IMR-90 (cell line): ENCODE data around the gene CACNA2D1. TPM values are rescaled to one million over a fixed set of nuclear protein-coding genes. Genes with fewer than 3 reads are reported as not detected.

Source experiments
- ATAC-seq: fragments of 200-7000 bp; cut with Tn5 transposase; 2 replicates; pipeline ENCODE4 v1.9.1; 2020; ENCODE audit warnings: low read depth, mild to moderate bottlenecking, moderate library complexity
- BruUV-seq: library from RNA; stranded (reverse); fragments of 400-500 nt; replicated peaks from 2 replicates; lab custom pipeline; 2021; lab: Mats Ljungman, UMichigan
- CTCF ChIA-PET: fragments of 300-600 bp; formaldehyde crosslinking; extraction: SDS; loops from one replicate; lab custom pipeline; 2021; ENCODE audit warnings: antibody characterized with exemption; lab: Yijun Ruan, JAX
- POLR2A ChIA-PET: fragments of 300-600 bp; sonication (Branson Sonifier 250); formaldehyde crosslinking; loops from one replicate; lab custom pipeline; 2022; ENCODE audit warnings: antibody characterized with exemption; ENCODE audit not compliant: unreplicated experiment; lab: Charles Lee
- DNase-seq: peaks from one replicate; pipeline ENCODE4 v3.0.0; 2013
- H2AFZ ChIP-seq: replicated peaks from 2 replicates; pipeline ENCODE3; 2013; ENCODE audit warnings: low read length, mild to moderate bottlenecking; ENCODE audit not compliant: poor library complexity
- H2AK5ac ChIP-seq: 2 replicates; pipeline ENCODE4 v1.6.1; 2013; ENCODE audit warnings: low read depth, low read length, inconsistent platforms
- H2AK9ac ChIP-seq: replicated peaks from 2 replicates; pipeline ENCODE3; 2013; ENCODE audit warnings: mild to moderate bottlenecking, low read depth, low read length, moderate library complexity; ENCODE audit not compliant: poor library complexity
- H2BK120ac ChIP-seq: 2 replicates; pipeline ENCODE4 v1.6.1; 2013; ENCODE audit warnings: low read depth, low read length, inconsistent platforms
- H2BK15ac ChIP-seq: 3 replicates; pipeline ENCODE4 v1.6.1; 2013; ENCODE audit warnings: low read depth, low read length, inconsistent platforms
- H2BK20ac ChIP-seq: 2 replicates; pipeline ENCODE4 v1.6.1; 2013; ENCODE audit warnings: low read depth, mild to moderate bottlenecking, inconsistent platforms, low read length, moderate library complexity
- H2BK5ac ChIP-seq: 2 replicates; pipeline ENCODE4 v1.6.1; 2013; ENCODE audit warnings: mild to moderate bottlenecking, low read depth, low read length, inconsistent platforms; ENCODE audit not compliant: poor library complexity, severe bottlenecking
- H3K14ac ChIP-seq: replicated peaks from 2 replicates; pipeline ENCODE4 v1.6.1; 2013; ENCODE audit warnings: low read depth, low read length, inconsistent platforms
- H3K18ac ChIP-seq: 2 replicates; pipeline ENCODE4 v1.6.1; 2013; ENCODE audit warnings: low read depth, low read length, control low read depth
- H3K23ac ChIP-seq: 2 replicates; pipeline ENCODE4 v1.6.1; 2013; ENCODE audit warnings: low read depth, low read length, inconsistent platforms
- H3K27ac ChIP-seq: 2 replicates; pipeline ENCODE4 v1.5.1; 2013; ENCODE audit warnings: mild to moderate bottlenecking, control low read depth, low read length; ENCODE audit not compliant: insufficient read depth
- H3K27me3 ChIP-seq: 2 replicates; pipeline ENCODE4 v1.6.1; 2013; ENCODE audit warnings: low read length; ENCODE audit not compliant: control insufficient read depth, insufficient read depth
- H3K36me3 ChIP-seq: 2 replicates; pipeline ENCODE4 v1.6.1; 2013; ENCODE audit warnings: low read length, mixed read lengths; ENCODE audit not compliant: control insufficient read depth, insufficient read depth
- H3K4ac ChIP-seq: 2 replicates; pipeline ENCODE4 v1.6.1; 2013; ENCODE audit warnings: low read depth, low read length, inconsistent platforms
- H3K4me1 ChIP-seq: 2 replicates; pipeline ENCODE4 v1.6.1; 2013; ENCODE audit warnings: low read length, mixed read lengths; ENCODE audit not compliant: control insufficient read depth, insufficient read depth
- H3K4me2 ChIP-seq: 2 replicates; pipeline ENCODE4 v1.6.1; 2013; ENCODE audit warnings: low read depth, mild to moderate bottlenecking, control low read depth, low read length, moderate library complexity
- H3K4me3 ChIP-seq: 2 replicates; pipeline ENCODE4 v1.5.1; 2013; ENCODE audit warnings: low read depth, mild to moderate bottlenecking, control low read depth, low read length, moderate library complexity; ENCODE audit not compliant: insufficient read depth
- H3K56ac ChIP-seq: 2 replicates; pipeline ENCODE4 v1.6.1; 2013; ENCODE audit warnings: low read length, inconsistent platforms; ENCODE audit not compliant: insufficient read depth; ENCODE audit errors: extremely low read depth
- H3K79me1 ChIP-seq, 2 experiments: 2 replicates each; pipeline ENCODE4 v1.6.1; 2013; ENCODE audit warnings: low read length in 2 of 2, inconsistent platforms in 1 of 2, low read depth in 1 of 2
- H3K9ac ChIP-seq: 2 replicates; pipeline ENCODE4 v1.6.1; 2013; ENCODE audit warnings: low read depth, low read length, control low read depth
- H3K9me1 ChIP-seq: 2 replicates; pipeline ENCODE4 v1.6.1; 2013; ENCODE audit warnings: low read length, inconsistent platforms; ENCODE audit not compliant: insufficient read depth
- H3K9me3 ChIP-seq: 2 replicates; pipeline ENCODE4 v1.6.1; 2013; ENCODE audit warnings: low read length; ENCODE audit not compliant: control insufficient read depth, insufficient read depth
- H4K20me1 ChIP-seq: 2 replicates; pipeline ENCODE4 v1.6.1; 2013; ENCODE audit warnings: low read length, inconsistent platforms; ENCODE audit not compliant: insufficient read depth
- H4K5ac ChIP-seq: 2 replicates; pipeline ENCODE4 v1.6.1; 2013; ENCODE audit warnings: mild to moderate bottlenecking, low read depth, low read length, control low read depth
- H4K8ac ChIP-seq, 2 experiments: 2 replicates each; pipeline ENCODE4 v1.6.1; 2013; ENCODE audit warnings: low read depth in 2 of 2, low read length in 2 of 2, control low read depth in 1 of 2, inconsistent platforms in 1 of 2
- H4K91ac ChIP-seq: 2 replicates; pipeline ENCODE4 v1.6.1; 2013; ENCODE audit warnings: low read depth, low read length, inconsistent platforms; ENCODE audit not compliant: insufficient read depth
- BHLHE40 ChIP-seq: fragments of 150-350 bp; IDR thresholded peaks from 2 replicates; pipeline ENCODE4 v1.6.1; 2016; ENCODE audit warnings: mild to moderate bottlenecking, low read depth, low read length
- CEBPB ChIP-seq: IDR thresholded peaks from 2 replicates; pipeline ENCODE4 v1.6.1; 2012; ENCODE audit warnings: low read depth, low read length, improper control_type of control experiment
- CHD1 ChIP-seq: IDR thresholded peaks from 2 replicates; pipeline ENCODE4 v1.6.1; 2012; ENCODE audit warnings: low read depth, low read length, improper control_type of control experiment
- FOS ChIP-seq: fragments of 150-350 bp; IDR thresholded peaks from 2 replicates; pipeline ENCODE4 v1.6.1; 2016; ENCODE audit warnings: low read depth, low read length
- MAFK ChIP-seq: IDR thresholded peaks from 2 replicates; pipeline ENCODE4 v1.6.1; 2012; ENCODE audit warnings: low read depth, low read length, improper control_type of control experiment
- MAZ ChIP-seq: IDR thresholded peaks from 2 replicates; pipeline ENCODE4 v1.6.1; 2012; ENCODE audit warnings: low read depth, mild to moderate bottlenecking, low read length, improper control_type of control experiment, moderate library complexity, borderline replicate concordance
- MXI1 ChIP-seq: IDR thresholded peaks from 2 replicates; pipeline ENCODE4 v1.6.1; 2012; ENCODE audit warnings: low read depth, mild to moderate bottlenecking, low read length, moderate library complexity, borderline replicate concordance
- NFE2L2 ChIP-seq: fragments of 150-350 bp; IDR thresholded peaks from 2 replicates; pipeline ENCODE4 v1.6.1; 2016; ENCODE audit warnings: low read depth, mild to moderate bottlenecking, low read length
- POLR2A ChIP-seq: IDR thresholded peaks from 2 replicates; pipeline ENCODE4 v1.6.1; 2012; ENCODE audit warnings: mild to moderate bottlenecking, low read depth, low read length
- RAD21 ChIP-seq: IDR thresholded peaks from 2 replicates; pipeline ENCODE4 v1.6.1; 2012; ENCODE audit warnings: low read length, improper control_type of control experiment
- RCOR1 ChIP-seq: IDR thresholded peaks from 2 replicates; pipeline ENCODE4 v1.6.1; 2012; ENCODE audit warnings: mild to moderate bottlenecking, low read length, improper control_type of control experiment; ENCODE audit not compliant: insufficient replicate concordance
- RFX5 ChIP-seq: IDR thresholded peaks from 2 replicates; pipeline ENCODE4 v1.8.0; 2012; ENCODE audit warnings: low read depth, mild to moderate bottlenecking, low read length, moderate library complexity
- SMC3 ChIP-seq: fragments of 150-350 bp; IDR thresholded peaks from 2 replicates; pipeline ENCODE4 v1.6.1; 2016; ENCODE audit warnings: low read depth, mild to moderate bottlenecking, antibody characterized with exemption, low read length, moderate library complexity
- WGBS, 2 experiments: methylation state at CpG; one replicate each; pipeline versions ENCODE4 v1.1.5 to v1.1.7; 2013; ENCODE audit warnings: missing lambda C conversion rate in 2 of 2; ENCODE audit not compliant: insufficient read length in 1 of 2; ENCODE audit errors: extremely low coverage in 2 of 2; 5-methylcytosine and 5-hydroxymethylcytosine counted together
- dilution Hi-C: fragments of 300-500 bp; cut with HindIII; formaldehyde crosslinking; loops from one replicate; pipeline ENCODE4 v1.14.3; 2018; ENCODE audit warnings: low sequenced_read_pairs; ENCODE audit not compliant: unreplicated experiment
- in situ Hi-C: fragments of 300-500 bp; cut with MboI; formaldehyde crosslinking; loops from 3 replicates; pipeline ENCODE4 v1.14.3; 2019; ENCODE audit warnings: low sequenced_read_pairs, inconsistent platforms, mixed read lengths
- intact Hi-C: fragments of 100-400 bp; cut with micrococcal nuclease; formaldehyde crosslinking; loops from 2 replicates; pipeline ENCODE4 v1.10.0; 2022
- polyA plus RNA-seq, 3 experiments: library from polyadenylated mRNA; depleted of rRNA; stranded (reverse); fragments of >200 nt; gene quantifications; 2 replicates each; pipeline ENCODE4 v1.2.3, GENCODE V29; 2012; ENCODE audit warnings: low replicate concordance in 1 of 3
- total RNA-seq: library from RNA; depleted of rRNA; stranded (reverse); fragments of >200 nt; gene quantifications from 2 replicates; pipeline ENCODE4 v1.2.3, GENCODE V29; 2012
- TF ChIP-seq, protein P1 (sequence below): conservative IDR thresholded peaks from 2 replicates; pipeline ENCODE4 v1.5.1; 2012; ENCODE audit warnings: mild to moderate bottlenecking, low read depth, low read length, improper control_type of control experiment
- TF ChIP-seq, protein P2 (sequence below): fragments of 150-350 bp; IDR thresholded peaks from 2 replicates; pipeline ENCODE4 v1.6.1; 2016; ENCODE audit warnings: low read depth, mild to moderate bottlenecking, low read length, moderate library complexity, borderline replicate concordance
- TF ChIP-seq, protein P3 (sequence below): fragments of 150-350 bp; IDR thresholded peaks from 2 replicates; pipeline ENCODE4 v1.6.1; 2017; ENCODE audit warnings: mild to moderate bottlenecking, antibody characterized with exemption, low read length, low read depth

CACNA2D1 gene
- total and polyA plus RNA-seq, 2 of the 4 experiments (the other 2 are of a cell fraction), result 5.8 to 21.9 TPM

DNA sequence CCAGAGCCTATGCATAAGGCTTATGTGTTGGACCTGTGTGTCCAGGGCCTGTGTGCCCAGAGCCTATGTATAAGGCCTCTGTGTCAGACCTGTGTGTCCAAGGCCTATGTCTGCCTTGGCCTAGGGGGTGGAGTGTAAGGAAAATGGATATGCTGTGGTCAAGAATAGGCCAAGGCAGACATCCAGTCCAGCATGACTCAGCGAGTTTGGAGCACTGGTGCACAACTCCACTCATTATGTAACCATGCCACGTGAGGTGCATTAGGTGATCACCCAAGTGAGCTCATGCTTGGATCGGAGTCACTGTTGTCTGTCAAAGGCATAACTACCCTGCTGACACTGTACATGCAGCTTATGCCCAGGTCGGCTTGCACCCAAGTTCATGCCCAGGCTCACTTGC lies 238.9 kb downstream of the CACNA2D1 start:
- Histone ChIP-seq H4K20me1 (no peaks in the 10 kb centered on the region), H2BK20ac (peak overlapping the region; percentile 66), H3K9me1 (peaks cover 9% of the 10 kb centered on the region), H3K14ac (peak overlapping the region; percentile 76), H3K18ac (peak overlapping the region; percentile 39; the same call in 1 of the 2 replicates), H2AFZ (peak overlapping the region; percentile 28), H3K9me3 (no peaks in the 10 kb centered on the region), H4K8ac (peak overlapping the region in 1 of 2 experiments; percentile 85; a peak in 2 of 4 replicates), H2BK120ac (peak overlapping the region; percentile 81), H3K23ac (0 out of 2 replicates have a peak overlapping the region, but pooled peaks have one; percentile 62), H4K5ac (peak overlapping the region; percentile 65), H3K4me1 (peaks cover 3% of the 10 kb centered on the region), H2BK5ac (peak overlapping the region; percentile 76), H4K91ac (peak overlapping the region; percentile 89; the same call in 1 of the 2 replicates), H2AK9ac (no peak overlapping the region), H3K79me1 (peaks cover 0 to 12% of the 10 kb centered on the region in 2 experiments; a peak in 3 of 4 replicates), H3K9ac (no peak overlapping the region), H3K4me3 (no peak overlapping the region), H3K27ac (peak overlapping the region; percentile 45; the same call in 1 of the 2 replicates), H2AK5ac (no peak overlapping the region; the same call in 1 of the 2 replicates), H3K27me3 (no peaks in the 10 kb centered on the region), H3K56ac (no peak overlapping the region), H2BK15ac (no peak overlapping the region; the same call in 2 of the 3 replicates), H3K4ac (peak overlapping the region; percentile 84), H3K4me2 (no peak overlapping the region), H3K36me3 (no peaks in the 10 kb centered on the region)
- 94% methylated on average over 3 of the region's 4 CpGs; no CpG with 5 or more reads in 1 of the 2 experiments for WGBS, 2 experiments
- in situ Hi-C loops (no loop called here), dilution Hi-C loops (no loop called here), intact Hi-C loops (no loop called here)
- ChIA-PET CTCF (no interaction called here), POLR2A (no interaction called here)
- no peak for TF ChIP-seq SMC3
- peak; percentile 81 for TF ChIP-seq MAFK
- TF ChIP-seq RCOR1, result no peak
- no peak for TF ChIP-seq MAZ
- no peak for TF ChIP-seq RFX5
- TF ChIP-seq, protein P1, sequence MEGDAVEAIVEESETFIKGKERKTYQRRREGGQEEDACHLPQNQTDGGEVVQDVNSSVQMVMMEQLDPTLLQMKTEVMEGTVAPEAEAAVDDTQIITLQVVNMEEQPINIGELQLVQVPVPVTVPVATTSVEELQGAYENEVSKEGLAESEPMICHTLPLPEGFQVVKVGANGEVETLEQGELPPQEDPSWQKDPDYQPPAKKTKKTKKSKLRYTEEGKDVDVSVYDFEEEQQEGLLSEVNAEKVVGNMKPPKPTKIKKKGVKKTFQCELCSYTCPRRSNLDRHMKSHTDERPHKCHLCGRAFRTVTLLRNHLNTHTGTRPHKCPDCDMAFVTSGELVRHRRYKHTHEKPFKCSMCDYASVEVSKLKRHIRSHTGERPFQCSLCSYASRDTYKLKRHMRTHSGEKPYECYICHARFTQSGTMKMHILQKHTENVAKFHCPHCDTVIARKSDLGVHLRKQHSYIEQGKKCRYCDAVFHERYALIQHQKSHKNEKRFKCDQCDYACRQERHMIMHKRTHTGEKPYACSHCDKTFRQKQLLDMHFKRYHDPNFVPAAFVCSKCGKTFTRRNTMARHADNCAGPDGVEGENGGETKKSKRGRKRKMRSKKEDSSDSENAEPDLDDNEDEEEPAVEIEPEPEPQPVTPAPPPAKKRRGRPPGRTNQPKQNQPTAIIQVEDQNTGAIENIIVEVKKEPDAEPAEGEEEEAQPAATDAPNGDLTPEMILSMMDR, result no peak
- TF ChIP-seq NFE2L2, result peak; percentile 97
- TF ChIP-seq MXI1, result no peak
- peak; percentile 65 for TF ChIP-seq BHLHE40
- TF ChIP-seq RAD21, result no peak
- no peak for TF ChIP-seq POLR2A
- TF ChIP-seq, protein P2, sequence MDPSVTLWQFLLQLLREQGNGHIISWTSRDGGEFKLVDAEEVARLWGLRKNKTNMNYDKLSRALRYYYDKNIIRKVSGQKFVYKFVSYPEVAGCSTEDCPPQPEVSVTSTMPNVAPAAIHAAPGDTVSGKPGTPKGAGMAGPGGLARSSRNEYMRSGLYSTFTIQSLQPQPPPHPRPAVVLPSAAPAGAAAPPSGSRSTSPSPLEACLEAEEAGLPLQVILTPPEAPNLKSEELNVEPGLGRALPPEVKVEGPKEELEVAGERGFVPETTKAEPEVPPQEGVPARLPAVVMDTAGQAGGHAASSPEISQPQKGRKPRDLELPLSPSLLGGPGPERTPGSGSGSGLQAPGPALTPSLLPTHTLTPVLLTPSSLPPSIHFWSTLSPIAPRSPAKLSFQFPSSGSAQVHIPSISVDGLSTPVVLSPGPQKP, result no peak
- TF ChIP-seq, protein P3, sequence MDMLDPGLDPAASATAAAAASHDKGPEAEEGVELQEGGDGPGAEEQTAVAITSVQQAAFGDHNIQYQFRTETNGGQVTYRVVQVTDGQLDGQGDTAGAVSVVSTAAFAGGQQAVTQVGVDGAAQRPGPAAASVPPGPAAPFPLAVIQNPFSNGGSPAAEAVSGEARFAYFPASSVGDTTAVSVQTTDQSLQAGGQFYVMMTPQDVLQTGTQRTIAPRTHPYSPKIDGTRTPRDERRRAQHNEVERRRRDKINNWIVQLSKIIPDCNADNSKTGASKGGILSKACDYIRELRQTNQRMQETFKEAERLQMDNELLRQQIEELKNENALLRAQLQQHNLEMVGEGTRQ, result peak; percentile 52
- peak; percentile 40; the same call in 1 of the 2 replicates for TF ChIP-seq FOS
- no peak for TF ChIP-seq CHD1
- peak; percentile 39; the same call in 1 of the 2 replicates for TF ChIP-seq CEBPB
- no TSS peak for BruUV-seq
- DNase-seq (peak; percentile 92), ATAC-seq (peak; percentile 88)
